HG03045 (cell line): ENCODE results near the gene AKR7A2.

Source experiments
- ATAC-seq: cut with Tn5 transposase; IDR thresholded peaks from one replicate; pipeline ENCODE4 v1.9.1; 2021; ENCODE audit warnings: mild to moderate bottlenecking, moderate library complexity; ENCODE audit not compliant: unreplicated experiment

The AKR7A2 gene

GRCh38 chr1:19311931-19312781, at the start of gene AKR7A2, which contains the start of gene SLC66A1:
AKR7A2 (minus strand) TSS chr1:19312144; CDS start chr1:19312124, 20 bp downstream.
SLC66A1 (plus strand) TSS chr1:19312326; CDS start chr1:19317678, 5,352 bp downstream.
- ATAC-seq: peak; percentile 75

GRCh38 chr1:19360843-19361610, 49.1 kb upstream of the AKR7A2 start:
- ATAC-seq: no peak

- no peak for ATAC-seq
These were observed 48.5 kb upstream of the AKR7A2 start for GRCh38 chr1:19360432-19360831.

- ATAC-seq: no peak
These were observed 48.1 kb upstream of the AKR7A2 start for GRCh38 chr1:19360016-19360415.

GRCh38 chr1:19359357-19359756, 47.4 kb upstream of the AKR7A2 start:
- ATAC-seq: no peak

- no peak for ATAC-seq
These were observed 46.8 kb upstream of the AKR7A2 start for GRCh38 chr1:19358710-19359109.

- ATAC-seq: no peak
These were observed 45.5 kb upstream of the AKR7A2 start for GRCh38 chr1:19357299-19357986.

GRCh38 chr1:19356266-19356665, 44.3 kb upstream of the AKR7A2 start:
- no peak for ATAC-seq

GRCh38 chr1:19354531-19354981, 42.6 kb upstream of the AKR7A2 start:
- no peak for ATAC-seq

- ATAC-seq: no peak
These were observed 41.7 kb upstream of the AKR7A2 start for GRCh38 chr1:19353596-19353995.

GRCh38 chr1:19352839-19353238, 40.9 kb upstream of the AKR7A2 start:
- no peak for ATAC-seq

GRCh38 chr1:19351873-19352272, 39.9 kb upstream of the AKR7A2 start:
- no peak for ATAC-seq

- ATAC-seq: no peak
These were observed 38.6 kb upstream of the AKR7A2 start for GRCh38 chr1:19350566-19350965.

GRCh38 chr1:19349999-19350398, 38.1 kb upstream of the AKR7A2 start:
- no peak for ATAC-seq

GRCh38 chr1:19348441-19349198, 36.7 kb upstream of the AKR7A2 start:
- ATAC-seq: no peak

GRCh38 chr1:19347533-19348172, 35.7 kb upstream of the AKR7A2 start:
- ATAC-seq: no peak

GRCh38 chr1:19346026-19346425, 34.1 kb upstream of the AKR7A2 start:
- no peak for ATAC-seq

- ATAC-seq: no peak
These were observed 33.4 kb upstream of the AKR7A2 start for GRCh38 chr1:19345391-19345790.

- ATAC-seq: no peak
These were observed 32.9 kb upstream of the AKR7A2 start for GRCh38 chr1:19344831-19345230.

GRCh38 chr1:19344372-19344810, 32.4 kb upstream of the AKR7A2 start:
- ATAC-seq: no peak
